H9 (cell line): ENCODE measurements around the gene MANSC4. TPM values are rescaled to one million over a fixed set of nuclear protein-coding genes. Genes with fewer than 3 reads are reported as not detected.

Experiments used
- DNase-seq: peaks from one replicate; pipeline ENCODE4 v3.0.0-alpha.2; 2017
- H2AFZ ChIP-seq: one replicate; pipeline ENCODE4 v1.6.1; 2013; ENCODE audit warnings: mild to moderate bottlenecking, low read length, control low read depth, moderate library complexity
- H2AK5ac ChIP-seq: 2 replicates; pipeline ENCODE4 v1.6.1; 2013; ENCODE audit warnings: low read length, control low read depth, mixed read lengths; ENCODE audit not compliant: insufficient read length
- H2BK120ac ChIP-seq: one replicate; pipeline ENCODE4 v1.6.1; 2013; ENCODE audit warnings: low read depth, mild to moderate bottlenecking, low read length, control low read depth, inconsistent platforms; ENCODE audit not compliant: poor library complexity, severe bottlenecking
- H2BK12ac ChIP-seq: 2 replicates; pipeline ENCODE4 v1.6.1; 2013; ENCODE audit warnings: low read length, control low read depth, mixed read lengths, low read depth; ENCODE audit not compliant: insufficient read length
- H2BK15ac ChIP-seq: 2 replicates; pipeline ENCODE4 v1.6.1; 2013; ENCODE audit warnings: low read depth, low read length, control low read depth
- H2BK20ac ChIP-seq: one replicate; pipeline ENCODE4 v1.6.1; 2013; ENCODE audit warnings: low read depth, mild to moderate bottlenecking, low read length, control low read depth, inconsistent platforms; ENCODE audit not compliant: poor library complexity, severe bottlenecking
- H2BK5ac ChIP-seq: 2 replicates; pipeline ENCODE4 v1.6.1; 2013; ENCODE audit warnings: low read length, control low read depth, mixed read lengths; ENCODE audit not compliant: insufficient read length
- H3K14ac ChIP-seq: 2 replicates; pipeline ENCODE4 v1.6.1; 2013; ENCODE audit warnings: low read length, control low read depth; ENCODE audit not compliant: insufficient read depth
- H3K18ac ChIP-seq: 2 replicates; pipeline ENCODE4 v1.6.1; 2013; ENCODE audit warnings: low read depth, mild to moderate bottlenecking, mixed read lengths, low read length, control low read depth; ENCODE audit not compliant: insufficient read length
- H3K23ac ChIP-seq: 2 replicates; pipeline ENCODE4 v1.6.1; 2013; ENCODE audit warnings: low read length, control low read depth, mixed read lengths, low read depth; ENCODE audit not compliant: insufficient read length
- H3K23me2 ChIP-seq: 2 replicates; pipeline ENCODE4 v1.6.1; 2013; ENCODE audit warnings: low read depth, mild to moderate bottlenecking, mixed read lengths, low read length, control low read depth; ENCODE audit not compliant: insufficient read length, poor library complexity, severe bottlenecking
- H3K27ac ChIP-seq: 2 replicates; pipeline ENCODE4 v1.5.1; 2013; ENCODE audit warnings: low read length, control low read depth, mixed read lengths, low read depth; ENCODE audit not compliant: insufficient read length
- H3K27me3 ChIP-seq: 2 replicates; pipeline ENCODE4 v1.6.1; 2013; ENCODE audit warnings: low read length, control low read depth, inconsistent platforms; ENCODE audit not compliant: insufficient read depth
- H3K4ac ChIP-seq: 2 replicates; pipeline ENCODE4 v1.6.1; 2013; ENCODE audit warnings: low read depth, mild to moderate bottlenecking, control low read depth, inconsistent platforms, low read length, moderate library complexity
- H3K4me1 ChIP-seq: 2 replicates; pipeline ENCODE4 v1.6.1; 2013; ENCODE audit warnings: low read length, control low read depth, inconsistent platforms; ENCODE audit not compliant: insufficient read depth
- H3K4me2 ChIP-seq: 2 replicates; pipeline ENCODE4 v1.6.1; 2013; ENCODE audit warnings: low read length, control low read depth, mixed read lengths; ENCODE audit not compliant: insufficient read length, insufficient read depth
- H3K56ac ChIP-seq: 2 replicates; pipeline ENCODE4 v1.6.1; 2013; ENCODE audit warnings: low read depth, mild to moderate bottlenecking, mixed read lengths, low read length, control low read depth; ENCODE audit not compliant: insufficient read length
- H3K79me1 ChIP-seq: 2 replicates; pipeline ENCODE4 v1.6.1; 2013; ENCODE audit warnings: low read depth, mild to moderate bottlenecking, moderate library complexity, low read length, control low read depth, inconsistent platforms; ENCODE audit not compliant: insufficient read depth, poor library complexity, severe bottlenecking
- H3K79me2 ChIP-seq: 2 replicates; pipeline ENCODE4 v1.6.1; 2013; ENCODE audit warnings: low read length, control low read depth, inconsistent platforms; ENCODE audit not compliant: insufficient read depth
- H3K9ac ChIP-seq: 2 replicates; pipeline ENCODE4 v1.6.1; 2013; ENCODE audit warnings: low read length, control low read depth, mixed read lengths; ENCODE audit not compliant: insufficient read length; ENCODE audit errors: extremely low read depth
- H3K9me3 ChIP-seq: one replicate; pipeline ENCODE4 v1.6.1; 2013; ENCODE audit warnings: low read depth, low read length, inconsistent platforms; ENCODE audit not compliant: control insufficient read depth
- H3T11ph ChIP-seq: one replicate; pipeline ENCODE4 v1.6.1; 2013; ENCODE audit warnings: mild to moderate bottlenecking, low read length, control low read depth, inconsistent platforms
- H4K20me1 ChIP-seq: one replicate; pipeline ENCODE4 v1.6.1; 2013; ENCODE audit not compliant: control insufficient read depth, insufficient read length, insufficient read depth
- H4K5ac ChIP-seq: 2 replicates; pipeline ENCODE4 v1.6.1; 2013; ENCODE audit warnings: low read depth, mild to moderate bottlenecking, mixed read lengths, low read length, control low read depth; ENCODE audit not compliant: insufficient read length
- H4K8ac ChIP-seq: replicated peaks from 2 replicates; pipeline ENCODE4 v1.6.1; 2013; ENCODE audit warnings: low read length, control low read depth, mixed read lengths, low read depth; ENCODE audit not compliant: insufficient read length
- H4K91ac ChIP-seq: 2 replicates; pipeline ENCODE4 v1.6.1; 2013; ENCODE audit warnings: low read depth, mild to moderate bottlenecking, moderate library complexity, mixed read lengths, low read length, control low read depth; ENCODE audit not compliant: insufficient read length
- H3K27ac Mint-ChIP-seq, 3 experiments: 2 replicates in 2 of 3; 3 replicates in 1 of 3; pipeline ENCODE4 v1.8.0; 2020 to 2021; ENCODE audit warnings: mixed read lengths in 3 of 3, mild to moderate bottlenecking in 1 of 3, moderate library complexity in 1 of 3
- H3K27me3 Mint-ChIP-seq: 2 replicates; pipeline ENCODE4 v1.8.0; 2021; ENCODE audit warnings: low read depth, mild to moderate bottlenecking, moderate library complexity, mixed read lengths
- H3K36me3 Mint-ChIP-seq, 3 experiments: 2 replicates in 2 of 3; 3 replicates in 1 of 3; pipeline ENCODE4 v1.8.0; 2020 to 2021; ENCODE audit warnings: low read depth in 3 of 3, mixed read lengths in 3 of 3; ENCODE audit not compliant: insufficient read depth in 1 of 3
- H3K4me1 Mint-ChIP-seq, 2 experiments: 2 replicates each; pipeline ENCODE4 v1.8.0; 2020; ENCODE audit warnings: mixed read lengths in 2 of 2
- H3K4me3 Mint-ChIP-seq, 2 experiments: 2 replicates in 1 of 2; 3 replicates in 1 of 2; pipeline ENCODE4 v1.8.0; 2020 to 2021; ENCODE audit warnings: mild to moderate bottlenecking in 2 of 2, mixed read lengths in 2 of 2, moderate library complexity in 1 of 2
- H3K9me3 Mint-ChIP-seq, 2 experiments: 2 replicates in 1 of 2; 3 replicates in 1 of 2; pipeline ENCODE4 v1.8.0; 2020; ENCODE audit warnings: mild to moderate bottlenecking in 2 of 2, mixed read lengths in 2 of 2, moderate library complexity in 1 of 2
- CTCF ChIP-seq: fragments of 200-600 bp; sonication (generic); conservative IDR thresholded peaks from 3 replicates; pipeline ENCODE4 v1.8.0; 2021; ENCODE audit warnings: antibody characterized with exemption, mild to moderate bottlenecking
- WGBS: extraction: QIAGEN DNeasy Blood & Tissue Kit; methylation state at CpG from one replicate; pipeline ENCODE4 v1.1.7; 2013; ENCODE audit warnings: missing lambda C conversion rate, low lambda C conversion rate, mixed read lengths; ENCODE audit not compliant: insufficient read length; ENCODE audit errors: extremely low coverage; 5-methylcytosine and 5-hydroxymethylcytosine counted together
- total RNA-seq: library from RNA; stranded (reverse); gene quantifications from 2 replicates; pipeline ENCODE4 v1.2.1, GENCODE V29; 2021

Gene MANSC4
- total RNA-seq, 1 experiment from 2014 or later: not detected

GRCh38 chr12:27730097-27730588 is 49.9 kb downstream of the MANSC4 start:
- no peak overlapping the region for H3K18ac ChIP-seq
- no peak overlapping the region for H2BK12ac ChIP-seq
- no peak overlapping the region for H3K9ac ChIP-seq
- Mint-ChIP-seq H3K27ac (no peak overlapping the region), H3K4me3 (no peak overlapping the region), H3K9me3 (no peaks in the 10 kb centered on the region; a peak in 1 of 5 replicates), H3K4me1 (no peaks in the 10 kb centered on the region), H3K36me3 (peaks cover 13 to 37% (median 29%) of the 10 kb centered on the region in 3 experiments; a peak in 6 of 7 replicates), H3K27me3 (no peaks in the 10 kb centered on the region)
- no peak overlapping the region for H3K27ac ChIP-seq
- H4K91ac ChIP-seq: no peak overlapping the region
- H2BK120ac ChIP-seq: no peak overlapping the region
- no peak overlapping the region for H3K56ac ChIP-seq
- no CpG with 5 or more reads among the region's 4 CpGs for WGBS
- H3K23me2 ChIP-seq: no peaks in the 10 kb centered on the region
- no peak overlapping the region for H3K14ac ChIP-seq
- H4K8ac ChIP-seq: no peak overlapping the region
- H2BK15ac ChIP-seq: no peak overlapping the region
- no peak for TF ChIP-seq CTCF
- H3K79me2 ChIP-seq: no peaks in the 10 kb centered on the region
- no peak overlapping the region for H3K4me2 ChIP-seq
- no peaks in the 10 kb centered on the region for H3K4me1 ChIP-seq
- no peak overlapping the region for H3T11ph ChIP-seq
- H4K5ac ChIP-seq: no peak overlapping the region
- no peak overlapping the region for H2AK5ac ChIP-seq
- no peak overlapping the region for H3K4ac ChIP-seq
- DNase-seq: no peak
- H4K20me1 ChIP-seq: no peaks in the 10 kb centered on the region
- H3K79me1 ChIP-seq: peaks cover 3% of the 10 kb centered on the region
- H3K9me3 ChIP-seq: no peaks in the 10 kb centered on the region
- no peaks in the 10 kb centered on the region for H3K27me3 ChIP-seq
- H2BK5ac ChIP-seq: no peak overlapping the region
- H2AFZ ChIP-seq: no peak overlapping the region
- no peak overlapping the region for H3K23ac ChIP-seq
- no peak overlapping the region for H2BK20ac ChIP-seq
